Measurements from ENCODE around the gene RHBDD1. TPM values are rescaled to one million over a fixed set of nuclear protein-coding genes. Genes with fewer than 3 reads are reported as not detected.
A peak's percentile ranks its signal among the peaks of the same experiment; 100 is the strongest.

RHBDD1 gene, protein sequence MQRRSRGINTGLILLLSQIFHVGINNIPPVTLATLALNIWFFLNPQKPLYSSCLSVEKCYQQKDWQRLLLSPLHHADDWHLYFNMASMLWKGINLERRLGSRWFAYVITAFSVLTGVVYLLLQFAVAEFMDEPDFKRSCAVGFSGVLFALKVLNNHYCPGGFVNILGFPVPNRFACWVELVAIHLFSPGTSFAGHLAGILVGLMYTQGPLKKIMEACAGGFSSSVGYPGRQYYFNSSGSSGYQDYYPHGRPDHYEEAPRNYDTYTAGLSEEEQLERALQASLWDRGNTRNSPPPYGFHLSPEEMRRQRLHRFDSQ
- polyA plus RNA-seq (2013, experiment 1 of 4): 28.2 TPM
- polyA plus RNA-seq (2013, experiment 2 of 4): 33.1 TPM
- 18.6 TPM for polyA plus RNA-seq (2013, experiment 3 of 4)
- 25.1 TPM for polyA plus RNA-seq (2013, experiment 4 of 4)

DNA sequence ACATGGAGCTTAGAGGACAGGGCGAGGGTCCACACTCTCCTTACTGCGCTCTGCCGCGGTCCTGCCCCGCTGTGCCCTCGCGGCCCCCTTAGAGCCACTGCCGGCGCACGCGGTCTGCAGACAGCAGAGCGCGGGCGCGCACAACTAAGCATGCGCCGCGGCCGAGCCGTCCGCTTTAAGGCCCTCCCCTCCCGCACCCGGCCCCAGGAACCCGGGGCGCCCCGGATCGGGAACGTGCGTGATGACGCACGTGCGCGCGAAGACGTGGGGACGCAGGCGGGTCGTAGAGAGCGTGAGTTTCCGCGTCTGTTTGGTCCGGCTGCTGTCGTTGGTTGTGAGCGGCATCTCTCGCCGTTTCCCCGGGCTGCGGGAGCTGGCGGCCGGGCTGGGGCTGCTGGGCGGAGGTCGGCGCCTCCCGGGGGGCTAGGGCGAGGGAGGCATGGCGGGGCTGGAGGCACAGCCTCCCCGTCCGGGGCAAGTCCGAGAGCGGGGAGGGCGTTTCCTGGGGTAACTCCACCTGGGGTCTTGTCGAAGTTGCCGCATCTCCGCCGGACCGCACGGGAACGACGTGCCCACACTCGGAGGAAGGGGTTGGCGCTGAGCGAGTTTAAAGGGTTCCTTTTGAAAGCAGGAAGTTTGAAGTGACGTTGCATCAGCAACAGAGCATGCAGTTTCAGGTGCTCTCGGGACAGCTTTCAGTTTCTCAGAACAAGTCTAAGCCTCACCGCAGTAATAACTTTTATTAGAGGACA lies at the start of gene RHBDD1:
Gene RHBDD1, plus strand, starts transcription at position 259 of the 752 bp plus-strand sequence. CDS start 28,640 bp downstream, outside the sequence.
- peak within 1 kb of the TSS; percentile 42 for H3K4me3 ChIP-seq (ENCODE audit: insufficient read depth, low read depth, low read length)
- H3K4me1 ChIP-seq (ENCODE audit: control insufficient read depth, insufficient read depth, low read length): no peaks in the 10 kb centered on the region
- H3K9me3 ChIP-seq (ENCODE audit: control insufficient read depth, low read length): no peaks in the 10 kb centered on the region
- no peaks in the 10 kb centered on the region for H3K36me3 ChIP-seq (ENCODE audit: control insufficient read depth, insufficient read depth, low read length)
- WGBS, 2 experiments: 1 to 2% methylated on average over 75 of the region's 75 CpGs
- peaks cover 12% of the 10 kb centered on the region for H3K27me3 ChIP-seq (ENCODE audit: control insufficient read depth, insufficient read depth, low read length, poor library complexity, severe bottlenecking)
- peak within 1 kb of the TSS; percentile 28 for H3K27ac ChIP-seq (ENCODE audit: insufficient read depth, low read depth, low read length, poor library complexity, severe bottlenecking)

DNA sequence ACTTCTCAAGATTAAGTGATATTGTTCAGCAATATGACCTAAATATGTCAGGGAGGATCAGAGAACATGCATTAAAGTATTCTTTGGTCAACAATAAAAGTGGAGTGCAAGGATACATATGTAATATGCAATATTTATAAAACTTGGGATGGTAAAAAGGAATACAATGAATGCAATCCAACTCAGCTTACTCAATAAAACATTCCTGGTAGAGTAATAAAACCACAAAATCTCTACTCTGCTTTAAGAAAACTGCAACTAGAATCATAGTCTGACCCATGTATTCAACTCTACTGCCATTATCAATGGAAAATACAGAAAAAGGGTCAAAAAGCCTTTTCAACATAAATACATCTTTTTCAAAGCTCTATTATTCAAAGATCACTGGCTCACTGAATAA lies 47.8 kb upstream of the RHBDD1 start:
- H3K9me3 ChIP-seq (ENCODE audit: control insufficient read depth, low read length): no peaks in the 10 kb centered on the region
- H3K4me3 ChIP-seq (ENCODE audit: insufficient read depth, low read depth, low read length): no peak overlapping the region
- H3K36me3 ChIP-seq (ENCODE audit: control insufficient read depth, insufficient read depth, low read length): no peaks in the 10 kb centered on the region
- no peaks in the 10 kb centered on the region for H3K27me3 ChIP-seq (ENCODE audit: control insufficient read depth, insufficient read depth, low read length, poor library complexity, severe bottlenecking)
- no peaks in the 10 kb centered on the region for H3K4me1 ChIP-seq (ENCODE audit: control insufficient read depth, insufficient read depth, low read length)
- no peak overlapping the region for H3K27ac ChIP-seq (ENCODE audit: insufficient read depth, low read depth, low read length, poor library complexity, severe bottlenecking)

DNA sequence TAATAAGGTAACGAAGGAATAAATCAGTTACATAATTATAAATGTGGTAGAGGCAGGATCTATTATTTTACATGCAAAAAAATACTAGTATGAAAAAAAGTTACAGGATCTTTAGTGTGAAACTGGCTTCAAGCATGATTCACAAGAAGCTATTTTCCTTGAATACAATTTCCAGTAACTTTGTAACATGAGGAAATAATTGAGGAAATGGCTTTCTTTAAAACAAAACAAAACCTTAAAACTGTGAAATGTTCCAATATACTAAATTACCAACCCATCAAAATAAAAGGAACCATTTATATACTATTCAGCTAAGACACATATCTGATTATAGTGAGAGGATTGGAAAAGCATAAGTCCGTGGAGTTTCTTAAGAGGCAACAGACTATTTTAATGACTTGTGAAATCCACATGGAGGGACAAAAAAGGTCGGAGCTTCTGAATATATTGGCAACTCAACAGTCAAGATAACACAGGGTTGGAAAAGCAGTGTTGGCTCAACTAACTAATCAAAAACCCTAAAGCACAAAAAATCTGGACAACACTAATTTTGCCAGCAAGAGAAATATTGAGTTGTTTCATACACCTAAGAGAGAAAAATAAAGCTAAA lies 46.9 kb upstream of the RHBDD1 start:
- Histone ChIP-seq H3K4me1 (ENCODE audit: control insufficient read depth, insufficient read depth, low read length) (peaks cover 2% of the 10 kb centered on the region), H3K27ac (ENCODE audit: insufficient read depth, low read depth, low read length, poor library complexity, severe bottlenecking) (no peak overlapping the region), H3K36me3 (ENCODE audit: control insufficient read depth, insufficient read depth, low read length) (no peaks in the 10 kb centered on the region), H3K27me3 (ENCODE audit: control insufficient read depth, insufficient read depth, low read length, poor library complexity, severe bottlenecking) (no peaks in the 10 kb centered on the region), H3K9me3 (ENCODE audit: control insufficient read depth, low read length) (no peaks in the 10 kb centered on the region), H3K4me3 (ENCODE audit: insufficient read depth, low read depth, low read length) (no peak overlapping the region)
- 84 to 89% methylated on average over 2 of the region's 3 CpGs for WGBS, 2 experiments

DNA sequence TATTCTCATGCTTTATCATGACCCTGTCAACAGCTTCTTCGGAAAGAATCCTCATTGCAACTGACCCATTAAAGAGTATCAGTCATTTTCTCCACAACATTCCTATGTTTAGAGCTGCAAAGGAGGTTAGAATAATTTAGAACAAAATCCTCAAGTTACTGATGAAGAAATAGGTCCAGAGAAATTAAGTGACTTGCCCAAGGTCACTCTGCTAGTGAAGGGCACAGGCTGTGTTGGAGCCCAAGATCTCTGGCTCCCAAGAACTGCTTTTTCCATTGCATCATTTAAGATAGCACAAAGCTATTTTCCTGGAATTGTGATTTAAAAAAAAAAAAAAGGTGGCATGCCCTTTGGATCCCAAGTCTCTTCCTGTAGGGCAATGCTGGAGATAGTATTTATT lies 45.8 kb upstream of the RHBDD1 start:
- Histone ChIP-seq H3K9me3 (ENCODE audit: control insufficient read depth, low read length) (no peaks in the 10 kb centered on the region), H3K27me3 (ENCODE audit: control insufficient read depth, insufficient read depth, low read length, poor library complexity, severe bottlenecking) (no peaks in the 10 kb centered on the region)
- 93 to 100% methylated on average over 1 of the region's 1 CpG for WGBS, 2 experiments

DNA sequence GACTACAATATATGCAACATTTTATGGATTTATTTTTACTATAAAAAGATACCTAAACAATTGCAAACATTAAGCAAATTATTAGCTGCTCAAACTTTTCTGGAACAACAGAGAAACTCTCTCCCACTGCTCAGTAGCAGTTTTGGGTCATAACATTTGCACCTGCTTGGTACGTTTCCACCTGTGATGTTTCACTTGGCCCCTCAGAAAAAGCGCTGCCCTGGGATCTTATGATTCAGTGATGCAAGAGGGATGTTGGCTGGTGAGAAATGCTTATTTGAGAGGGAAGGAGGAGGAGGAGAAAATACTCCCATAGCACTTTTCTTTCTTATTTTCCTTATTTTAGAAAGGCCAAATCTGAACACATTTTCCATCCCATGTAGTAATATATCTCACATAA lies 45.4 kb upstream of the RHBDD1 start:
- Histone ChIP-seq H3K27me3 (ENCODE audit: control insufficient read depth, insufficient read depth, low read length, poor library complexity, severe bottlenecking) (no peaks in the 10 kb centered on the region), H3K27ac (ENCODE audit: insufficient read depth, low read depth, low read length, poor library complexity, severe bottlenecking) (no peak overlapping the region), H3K4me1 (ENCODE audit: control insufficient read depth, insufficient read depth, low read length) (peaks cover 8% of the 10 kb centered on the region), H3K36me3 (ENCODE audit: control insufficient read depth, insufficient read depth, low read length) (no peaks in the 10 kb centered on the region), H3K9me3 (ENCODE audit: control insufficient read depth, low read length) (no peaks in the 10 kb centered on the region), H3K4me3 (ENCODE audit: insufficient read depth, low read depth, low read length) (no peak overlapping the region)
- WGBS, 2 experiments: 95 to 100% methylated on average over 2 of the region's 2 CpGs

More for the DNA sequence above, 45.8 kb upstream of the RHBDD1 start:
- peaks cover 4% of the 10 kb centered on the region for H3K4me1 ChIP-seq (ENCODE audit: control insufficient read depth, insufficient read depth, low read length)
- H3K4me3 ChIP-seq (ENCODE audit: insufficient read depth, low read depth, low read length): no peak overlapping the region
- H3K36me3 ChIP-seq (ENCODE audit: control insufficient read depth, insufficient read depth, low read length): no peaks in the 10 kb centered on the region
- H3K27ac ChIP-seq (ENCODE audit: insufficient read depth, low read depth, low read length, poor library complexity, severe bottlenecking): no peak overlapping the region

DNA sequence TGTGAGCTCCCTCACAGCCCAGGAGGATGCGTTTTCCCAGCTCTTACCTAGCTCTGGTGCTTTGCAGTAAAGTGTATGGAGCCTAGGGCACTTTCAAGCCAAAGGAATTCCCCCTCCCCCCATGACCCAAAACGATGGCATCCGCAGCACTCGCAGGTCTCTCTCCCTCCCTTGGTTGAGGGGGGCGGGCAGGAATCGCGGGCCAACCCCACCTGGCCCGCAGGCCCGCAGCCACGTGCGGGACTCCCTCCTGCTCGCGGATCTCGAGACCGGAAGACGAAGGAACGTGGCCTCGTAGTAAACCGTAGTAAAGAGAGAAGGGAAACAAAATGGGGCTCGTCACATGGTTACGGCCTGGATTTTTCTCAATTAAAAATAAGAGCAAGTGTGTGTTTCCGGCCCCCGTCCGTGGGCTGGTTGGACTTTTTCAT lies 44.8 kb upstream of the RHBDD1 start:
- H3K4me3 ChIP-seq (ENCODE audit: insufficient read depth, low read depth, low read length): peak overlapping the region; percentile 60
- H3K27me3 ChIP-seq (ENCODE audit: control insufficient read depth, insufficient read depth, low read length, poor library complexity, severe bottlenecking): no peaks in the 10 kb centered on the region
- peaks cover 12% of the 10 kb centered on the region for H3K4me1 ChIP-seq (ENCODE audit: control insufficient read depth, insufficient read depth, low read length)
- no peaks in the 10 kb centered on the region for H3K9me3 ChIP-seq (ENCODE audit: control insufficient read depth, low read length)
- H3K27ac ChIP-seq (ENCODE audit: insufficient read depth, low read depth, low read length, poor library complexity, severe bottlenecking): peak overlapping the region; percentile 63
- 2% methylated on average over 24 of the region's 24 CpGs for WGBS, 2 experiments
- H3K36me3 ChIP-seq (ENCODE audit: control insufficient read depth, insufficient read depth, low read length): peaks cover 3% of the 10 kb centered on the region

DNA sequence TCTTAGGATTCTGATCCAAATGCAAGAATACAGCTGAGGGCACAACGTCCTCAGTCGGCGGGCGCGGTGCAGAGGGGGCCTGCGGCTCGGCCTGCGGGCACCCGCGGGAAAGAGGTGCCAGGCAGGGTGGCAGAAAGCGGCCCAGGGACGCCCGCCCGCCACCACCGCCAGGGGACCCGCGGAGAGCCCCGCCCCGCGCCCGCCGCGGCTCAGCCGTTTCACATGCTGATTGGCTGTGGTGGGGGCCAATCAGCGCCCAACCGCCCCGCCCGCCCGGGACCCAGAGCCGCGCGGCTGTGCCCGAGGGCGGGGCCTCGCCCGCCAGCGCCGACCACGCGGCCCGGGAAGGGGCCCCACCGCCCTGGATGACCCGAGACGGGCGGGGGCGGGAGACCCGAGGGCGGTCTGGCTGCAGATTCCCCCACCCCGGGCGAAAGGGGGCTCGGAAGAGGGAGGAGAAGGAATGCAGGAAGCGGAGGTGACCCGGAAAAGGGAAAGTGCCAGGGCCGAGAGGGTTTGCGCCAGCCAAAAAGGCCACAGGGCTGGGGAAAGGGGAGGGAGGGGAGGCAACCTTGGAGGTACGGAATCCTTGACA lies 44.3 kb upstream of the RHBDD1 start:
- H3K4me1 ChIP-seq (ENCODE audit: control insufficient read depth, insufficient read depth, low read length): peaks cover 12% of the 10 kb centered on the region
- 1% methylated on average over 56 of the region's 56 CpGs for WGBS, 2 experiments
- H3K9me3 ChIP-seq (ENCODE audit: control insufficient read depth, low read length): no peaks in the 10 kb centered on the region
- peak overlapping the region; percentile 60 for H3K4me3 ChIP-seq (ENCODE audit: insufficient read depth, low read depth, low read length)
- H3K27me3 ChIP-seq (ENCODE audit: control insufficient read depth, insufficient read depth, low read length, poor library complexity, severe bottlenecking): no peaks in the 10 kb centered on the region
- H3K27ac ChIP-seq (ENCODE audit: insufficient read depth, low read depth, low read length, poor library complexity, severe bottlenecking): peak overlapping the region; percentile 75
- peaks cover 8% of the 10 kb centered on the region for H3K36me3 ChIP-seq (ENCODE audit: control insufficient read depth, insufficient read depth, low read length)

DNA sequence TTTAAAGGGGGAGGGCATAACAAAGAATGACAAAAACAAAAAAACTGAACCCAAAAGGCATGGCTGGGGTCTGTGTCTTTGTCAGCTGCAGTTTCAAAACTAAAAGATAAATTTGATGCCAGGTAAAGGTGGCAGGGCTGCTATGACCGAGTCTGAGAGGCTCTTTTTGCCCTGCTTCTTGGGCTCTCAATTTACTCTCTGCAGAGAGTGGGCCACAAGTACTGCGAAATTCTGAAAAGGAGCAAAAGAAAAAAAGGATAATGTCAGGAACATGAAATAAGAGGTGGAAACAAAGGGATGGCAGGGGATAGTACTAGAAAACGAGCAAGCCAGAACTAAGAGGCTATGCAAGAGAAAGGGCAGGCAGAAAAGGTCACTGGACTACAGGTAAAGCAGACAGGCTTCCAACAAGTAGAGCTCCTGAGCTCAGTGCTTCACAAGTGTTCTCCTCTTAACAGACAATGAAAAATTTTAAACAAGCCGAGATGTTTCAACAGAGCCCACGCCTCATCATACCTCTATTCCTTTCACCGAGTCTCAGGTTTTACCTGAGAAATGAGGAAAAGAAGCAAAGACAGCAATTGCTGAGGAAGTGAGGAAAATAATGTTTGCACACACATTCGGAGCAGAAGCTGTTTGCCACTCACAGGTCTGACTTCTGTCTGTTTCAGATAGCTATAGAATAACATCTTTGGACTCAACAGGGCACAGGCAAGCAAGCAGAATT lies 43.5 kb upstream of the RHBDD1 start:
- H3K9me3 ChIP-seq (ENCODE audit: control insufficient read depth, low read length): no peaks in the 10 kb centered on the region
- peaks cover 12% of the 10 kb centered on the region for H3K4me1 ChIP-seq (ENCODE audit: control insufficient read depth, insufficient read depth, low read length)
- peaks cover 14% of the 10 kb centered on the region for H3K36me3 ChIP-seq (ENCODE audit: control insufficient read depth, insufficient read depth, low read length)
- no peaks in the 10 kb centered on the region for H3K27me3 ChIP-seq (ENCODE audit: control insufficient read depth, insufficient read depth, low read length, poor library complexity, severe bottlenecking)
- H3K4me3 ChIP-seq (ENCODE audit: insufficient read depth, low read depth, low read length): peak overlapping the region; percentile 60
- WGBS, 2 experiments: 43 to 44% methylated on average over 7 of the region's 7 CpGs
- H3K27ac ChIP-seq (ENCODE audit: insufficient read depth, low read depth, low read length, poor library complexity, severe bottlenecking): peak overlapping the region; percentile 75

DNA sequence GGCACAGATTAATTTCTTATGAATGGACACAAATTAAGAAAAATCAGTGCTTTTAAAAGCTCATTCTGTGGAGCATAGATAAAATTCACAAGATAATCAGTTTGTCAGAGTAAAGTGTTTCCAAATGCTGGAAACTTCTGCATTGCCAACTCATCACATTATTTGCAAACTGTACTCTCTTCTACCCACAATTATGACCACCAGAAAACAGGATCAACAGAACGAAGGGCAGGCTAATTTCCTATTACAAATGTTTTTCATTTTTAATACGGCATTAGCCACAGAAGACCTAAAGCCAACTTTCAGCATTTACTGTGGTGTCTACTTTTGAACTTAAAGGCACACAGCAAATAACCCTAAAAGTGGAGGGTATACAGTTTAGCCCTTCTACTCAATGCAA lies 42.2 kb upstream of the RHBDD1 start:
- peaks cover 14% of the 10 kb centered on the region for H3K36me3 ChIP-seq (ENCODE audit: control insufficient read depth, insufficient read depth, low read length)
- peak overlapping the region; percentile 15 for H3K4me3 ChIP-seq (ENCODE audit: insufficient read depth, low read depth, low read length)
- WGBS, 2 experiments: 74 to 87% methylated on average over 2 of the region's 2 CpGs
- H3K27me3 ChIP-seq (ENCODE audit: control insufficient read depth, insufficient read depth, low read length, poor library complexity, severe bottlenecking): no peaks in the 10 kb centered on the region
- H3K9me3 ChIP-seq (ENCODE audit: control insufficient read depth, low read length): no peaks in the 10 kb centered on the region
- no peak overlapping the region for H3K27ac ChIP-seq (ENCODE audit: insufficient read depth, low read depth, low read length, poor library complexity, severe bottlenecking)
- peaks cover 12% of the 10 kb centered on the region for H3K4me1 ChIP-seq (ENCODE audit: control insufficient read depth, insufficient read depth, low read length)
